ENCODE data around the gene RNF212. TPM values are rescaled to one million over a fixed set of nuclear protein-coding genes. Genes with fewer than 3 reads are reported as not detected.

The RNF212 gene
- total and polyA plus RNA-seq, 2 experiments from 2014 or later, result 17.0 to 20.6 TPM

GRCh38 chr4:1156069-1156468 lies 42.7 kb upstream of the RNF212 start:
- peaks cover 3% of the 10 kb centered on the region; the same call in 2 of the 3 replicates for H3K36me3 Mint-ChIP-seq (ENCODE audit: low read depth)
- ATAC-seq (no peak), DNase-seq (ENCODE audit: low spot score) (no peak)
- H3K4me1 Mint-ChIP-seq, result no peaks in the 10 kb centered on the region; the same call in 2 of the 3 replicates
- H3K27ac Mint-ChIP-seq, result no peak overlapping the region
- peaks cover 19% of the 10 kb centered on the region for H3K9me3 Mint-ChIP-seq
- no peak overlapping the region for H3K4me3 ChIP-seq
- no peak overlapping the region for H2AFZ ChIP-seq
- no peak overlapping the region for H3K4me3 Mint-ChIP-seq
- no peaks in the 10 kb centered on the region; the same call in 1 of the 2 replicates for H4K20me1 ChIP-seq (replicated peaks; ENCODE audit: insufficient read depth)
- H3K27me3 ChIP-seq (ENCODE audit: insufficient read depth), result no peaks in the 10 kb centered on the region
- no peaks in the 10 kb centered on the region for H3K4me1 ChIP-seq (ENCODE audit: insufficient read depth)
- H3K27ac ChIP-seq (ENCODE audit: low read depth), result no peak overlapping the region
- no peaks in the 10 kb centered on the region for H3F3A ChIP-seq (replicated peaks; ENCODE audit: low read depth)
- no peak overlapping the region for H3K4me2 ChIP-seq
- peaks cover 8% of the 10 kb centered on the region for H3K27me3 Mint-ChIP-seq (ENCODE audit: insufficient read depth, low read depth, poor library complexity)
- H3K9me2 ChIP-seq (ENCODE audit: insufficient read depth), result 0 out of 2 replicates have a peak, but pooled peaks cover 3% of the 10 kb centered on the region
- TF ChIP-seq REST (IDR thresholded peaks at IDR 0.05; ENCODE audit: unreplicated experiment) (no peak), ETS1 (IDR thresholded peaks at IDR 0.05) (no peak), STAT1 (IDR thresholded peaks at IDR 0.05; ENCODE audit: unreplicated experiment) (no peak), ZNF462 (CRISPR knock-in tag; IDR thresholded peaks at IDR 0.05) (no peak), ZNF331 (CRISPR knock-in tag; IDR thresholded peaks at IDR 0.05; ENCODE audit: low read depth) (no peak), ZNF114 (CRISPR knock-in tag; IDR thresholded peaks at IDR 0.05) (no peak), JUNB (IDR thresholded peaks at IDR 0.05; ENCODE audit: unreplicated experiment) (no peak), NANOG (IDR thresholded peaks at IDR 0.05; ENCODE audit: borderline replicate concordance) (no peak), EZH2phosphoT487 (IDR thresholded peaks at IDR 0.05; ENCODE audit: unreplicated experiment) (no peak), EZH2 (IDR thresholded peaks at IDR 0.05; ENCODE audit: low read depth, unreplicated experiment) (no peak), POLR2AphosphoS5 (IDR thresholded peaks at IDR 0.05; ENCODE audit: low read depth) (no peak), CREB1 (CRISPR knock-in tag; IDR thresholded peaks at IDR 0.05; ENCODE audit: low read depth) (no peak)
- TF ChIP-seq, protein P1, sequence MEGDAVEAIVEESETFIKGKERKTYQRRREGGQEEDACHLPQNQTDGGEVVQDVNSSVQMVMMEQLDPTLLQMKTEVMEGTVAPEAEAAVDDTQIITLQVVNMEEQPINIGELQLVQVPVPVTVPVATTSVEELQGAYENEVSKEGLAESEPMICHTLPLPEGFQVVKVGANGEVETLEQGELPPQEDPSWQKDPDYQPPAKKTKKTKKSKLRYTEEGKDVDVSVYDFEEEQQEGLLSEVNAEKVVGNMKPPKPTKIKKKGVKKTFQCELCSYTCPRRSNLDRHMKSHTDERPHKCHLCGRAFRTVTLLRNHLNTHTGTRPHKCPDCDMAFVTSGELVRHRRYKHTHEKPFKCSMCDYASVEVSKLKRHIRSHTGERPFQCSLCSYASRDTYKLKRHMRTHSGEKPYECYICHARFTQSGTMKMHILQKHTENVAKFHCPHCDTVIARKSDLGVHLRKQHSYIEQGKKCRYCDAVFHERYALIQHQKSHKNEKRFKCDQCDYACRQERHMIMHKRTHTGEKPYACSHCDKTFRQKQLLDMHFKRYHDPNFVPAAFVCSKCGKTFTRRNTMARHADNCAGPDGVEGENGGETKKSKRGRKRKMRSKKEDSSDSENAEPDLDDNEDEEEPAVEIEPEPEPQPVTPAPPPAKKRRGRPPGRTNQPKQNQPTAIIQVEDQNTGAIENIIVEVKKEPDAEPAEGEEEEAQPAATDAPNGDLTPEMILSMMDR (conservative IDR thresholded peaks at IDR 0.05; ENCODE audit: low read depth in 2 of 2), result no peak
- no peaks in the 10 kb centered on the region for H3K79me2 ChIP-seq (replicated peaks; ENCODE audit: insufficient read depth)
- H3K36me3 ChIP-seq (ENCODE audit: insufficient read depth), result no peaks in the 10 kb centered on the region

Measured in GM23338 (cell line).